Mammary epithelial cell (primary cell): ENCODE results near the gene MIS12.

Experiments
- EZH2 ChIP-seq: IDR thresholded peaks from 2 replicates; pipeline ENCODE4 v1.6.1; 2012; ENCODE audit warnings: low read length, inconsistent platforms, borderline replicate concordance
- TF ChIP-seq, protein P1 (sequence below), 2 donors: IDR thresholded peaks in 1 of 2; conservative IDR thresholded peaks in 1 of 2; 2 replicates each; pipeline ENCODE4 v1.5.1; 2011 to 2012; ENCODE audit warnings: inconsistent platforms in 2 of 2, low read length in 2 of 2, mild to moderate bottlenecking in 2 of 2, control low read depth in 1 of 2, low read depth in 1 of 2; ENCODE audit not compliant: insufficient read depth in 1 of 2; ENCODE audit errors: extremely low read depth in 1 of 2

DNA sequence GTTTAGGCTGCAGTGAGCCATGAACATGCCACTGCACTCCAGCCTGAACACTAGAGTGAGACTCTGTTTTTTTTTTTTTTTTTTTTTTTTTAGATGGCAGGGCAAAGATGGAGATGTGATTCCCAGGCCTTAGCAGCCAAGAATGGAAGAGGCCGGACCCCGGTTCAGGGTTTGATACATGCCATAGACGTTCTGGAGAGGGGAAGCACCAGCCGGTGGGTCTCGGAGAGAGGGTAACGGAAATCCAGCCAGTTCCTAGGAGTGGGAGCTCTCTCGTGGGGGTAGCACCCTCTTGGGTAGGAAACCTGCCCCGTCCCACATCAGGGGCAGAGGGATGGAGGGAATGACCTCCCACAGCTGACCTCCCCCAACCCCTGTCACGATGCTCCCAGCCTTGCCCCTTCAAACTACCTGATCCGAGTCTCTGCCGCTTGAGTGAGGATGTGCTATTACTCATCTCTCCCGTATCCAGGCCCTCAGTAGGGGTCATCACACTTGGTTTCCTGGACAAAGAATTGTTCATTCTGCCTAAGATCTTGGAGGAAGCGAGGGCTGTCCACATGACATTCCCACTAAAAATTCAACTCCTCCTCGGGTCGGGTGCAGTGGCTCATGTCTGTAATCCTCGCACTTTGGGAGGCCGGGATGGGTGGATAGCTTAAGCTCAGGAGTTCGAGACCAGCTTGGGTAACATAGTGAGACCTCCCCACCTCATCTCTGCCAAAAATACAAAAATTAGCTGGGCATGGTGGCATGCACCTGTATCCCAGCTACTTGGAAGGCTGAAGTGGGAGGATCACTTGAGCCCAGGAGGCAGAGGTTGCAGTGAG is 47.3 kb downstream of the MIS12 start:
- TF ChIP-seq, protein P1, sequence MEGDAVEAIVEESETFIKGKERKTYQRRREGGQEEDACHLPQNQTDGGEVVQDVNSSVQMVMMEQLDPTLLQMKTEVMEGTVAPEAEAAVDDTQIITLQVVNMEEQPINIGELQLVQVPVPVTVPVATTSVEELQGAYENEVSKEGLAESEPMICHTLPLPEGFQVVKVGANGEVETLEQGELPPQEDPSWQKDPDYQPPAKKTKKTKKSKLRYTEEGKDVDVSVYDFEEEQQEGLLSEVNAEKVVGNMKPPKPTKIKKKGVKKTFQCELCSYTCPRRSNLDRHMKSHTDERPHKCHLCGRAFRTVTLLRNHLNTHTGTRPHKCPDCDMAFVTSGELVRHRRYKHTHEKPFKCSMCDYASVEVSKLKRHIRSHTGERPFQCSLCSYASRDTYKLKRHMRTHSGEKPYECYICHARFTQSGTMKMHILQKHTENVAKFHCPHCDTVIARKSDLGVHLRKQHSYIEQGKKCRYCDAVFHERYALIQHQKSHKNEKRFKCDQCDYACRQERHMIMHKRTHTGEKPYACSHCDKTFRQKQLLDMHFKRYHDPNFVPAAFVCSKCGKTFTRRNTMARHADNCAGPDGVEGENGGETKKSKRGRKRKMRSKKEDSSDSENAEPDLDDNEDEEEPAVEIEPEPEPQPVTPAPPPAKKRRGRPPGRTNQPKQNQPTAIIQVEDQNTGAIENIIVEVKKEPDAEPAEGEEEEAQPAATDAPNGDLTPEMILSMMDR (conservative IDR thresholded peaks at IDR 0.05 in 1 of 2, IDR thresholded peaks at IDR 0.05 in 1 of 2; ENCODE audit: extremely low read depth in 1 of 2, insufficient read depth in 1 of 2, low read depth in 1 of 2, low read length in 2 of 2), result no peak
- TF ChIP-seq EZH2, result no peak
